GM13976 (cell line): ENCODE measurements around the gene MCM7.
A peak's percentile ranks its signal among the peaks of the same experiment; 100 is the strongest.

ENCODE experiments used
- DNase-seq: peaks from one replicate; pipeline ENCODE4 v3.0.0; 2012; ENCODE audit warnings: low spot score
- in situ Hi-C: fragments of 300-500 bp; cut with MboI; formaldehyde crosslinking; loops from one replicate; pipeline ENCODE4 v1.12.0; 2022; ENCODE audit warnings: low sequenced_read_pairs, mixed read lengths, inconsistent platforms; ENCODE audit not compliant: unreplicated experiment
- TF ChIP-seq, protein P1 (sequence below): IDR thresholded peaks from 2 replicates; pipeline ENCODE4 v1.5.1; 2012; ENCODE audit warnings: borderline replicate concordance, mild to moderate bottlenecking; ENCODE audit not compliant: insufficient read depth; ENCODE audit errors: extremely low read depth, missing control alignments, control extremely low read depth

Gene MCM7

DNA sequence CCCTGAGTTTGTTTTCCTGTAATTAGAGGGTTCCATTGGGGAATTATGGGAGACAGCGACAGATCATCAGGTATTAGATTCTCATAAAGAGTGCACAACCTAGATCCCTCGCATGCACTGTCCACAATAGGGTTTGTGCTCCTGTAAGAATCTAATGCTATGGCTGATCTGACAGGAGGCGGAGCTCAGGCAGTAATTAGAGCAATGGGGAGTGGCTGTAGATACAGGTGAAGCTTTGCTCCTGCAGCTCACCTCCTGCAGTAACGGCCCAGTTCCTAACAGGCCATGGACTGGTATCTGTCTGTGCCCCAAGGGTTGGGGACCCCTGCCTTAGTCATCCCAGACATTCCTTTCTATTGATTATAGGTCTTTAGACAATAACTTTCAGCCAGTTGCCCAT, 52.5 kb downstream of the MCM7 start:
- TF ChIP-seq, protein P1, sequence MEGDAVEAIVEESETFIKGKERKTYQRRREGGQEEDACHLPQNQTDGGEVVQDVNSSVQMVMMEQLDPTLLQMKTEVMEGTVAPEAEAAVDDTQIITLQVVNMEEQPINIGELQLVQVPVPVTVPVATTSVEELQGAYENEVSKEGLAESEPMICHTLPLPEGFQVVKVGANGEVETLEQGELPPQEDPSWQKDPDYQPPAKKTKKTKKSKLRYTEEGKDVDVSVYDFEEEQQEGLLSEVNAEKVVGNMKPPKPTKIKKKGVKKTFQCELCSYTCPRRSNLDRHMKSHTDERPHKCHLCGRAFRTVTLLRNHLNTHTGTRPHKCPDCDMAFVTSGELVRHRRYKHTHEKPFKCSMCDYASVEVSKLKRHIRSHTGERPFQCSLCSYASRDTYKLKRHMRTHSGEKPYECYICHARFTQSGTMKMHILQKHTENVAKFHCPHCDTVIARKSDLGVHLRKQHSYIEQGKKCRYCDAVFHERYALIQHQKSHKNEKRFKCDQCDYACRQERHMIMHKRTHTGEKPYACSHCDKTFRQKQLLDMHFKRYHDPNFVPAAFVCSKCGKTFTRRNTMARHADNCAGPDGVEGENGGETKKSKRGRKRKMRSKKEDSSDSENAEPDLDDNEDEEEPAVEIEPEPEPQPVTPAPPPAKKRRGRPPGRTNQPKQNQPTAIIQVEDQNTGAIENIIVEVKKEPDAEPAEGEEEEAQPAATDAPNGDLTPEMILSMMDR = no peak
- in situ Hi-C loops = no loop called here
- no peak for DNase-seq

DNA sequence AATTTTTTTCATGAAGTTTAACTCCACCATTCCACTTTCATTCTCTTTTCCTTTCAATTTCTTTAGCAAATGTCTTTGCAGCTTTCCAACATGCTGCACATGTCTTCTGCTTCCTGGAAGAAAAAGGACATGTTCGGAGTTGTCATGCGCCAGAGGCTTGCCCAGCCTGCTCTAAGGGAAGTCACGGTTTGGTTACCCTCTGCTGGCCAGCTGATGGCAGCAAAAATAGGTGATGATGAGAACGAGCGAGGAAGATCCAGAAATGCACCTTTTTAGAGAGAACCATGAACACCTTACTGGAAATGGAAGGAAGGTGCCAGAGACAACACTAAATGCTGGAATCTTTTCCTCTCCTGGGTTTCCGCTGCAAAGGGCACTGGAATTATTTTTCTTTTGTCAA, 56.5 kb downstream of the MCM7 start:
- peak; percentile 59 for DNase-seq
- TF ChIP-seq, protein P1 = no peak
- in situ Hi-C loops = no loop called here
